SW480 (cell line): Measurements from ENCODE around the gene KIF19.

Source experiments
- DNase-seq: peaks from one replicate; pipeline ENCODE4 v3.0.0-alpha.2; 2016; ENCODE audit warnings: low spot score

Gene KIF19

GRCh38 chr17:74340470-74341023, 14.5 kb downstream of the KIF19 start:
- DNase-seq: peak; percentile 41

- DNase-seq: no peak
Observed at GRCh38 chr17:74342224-74342623, 16.2 kb downstream of the KIF19 start.

GRCh38 chr17:74343121-74343520, 17.1 kb downstream of the KIF19 start:
- no peak for DNase-seq

GRCh38 chr17:74343526-74344284, 17.7 kb downstream of the KIF19 start:
- no peak for DNase-seq

GRCh38 chr17:74344658-74345057, 18.6 kb downstream of the KIF19 start:
- DNase-seq: no peak

GRCh38 chr17:74345433-74346241, 19.6 kb downstream of the KIF19 start:
- DNase-seq: no peak

- DNase-seq: no peak
Observed at GRCh38 chr17:74347646-74348045, 21.6 kb downstream of the KIF19 start.

GRCh38 chr17:74349120-74349519, 23.1 kb downstream of the KIF19 start:
- DNase-seq: no peak

GRCh38 chr17:74350486-74350885, 24.5 kb downstream of the KIF19 start:
- DNase-seq: no peak

GRCh38 chr17:74351552-74352210, 25.7 kb downstream of the KIF19 start:
- no peak for DNase-seq

- no peak for DNase-seq
Observed at GRCh38 chr17:74353446-74354060, 27.5 kb downstream of the KIF19 start.

- DNase-seq: no peak
Observed at GRCh38 chr17:74354123-74354522, 28.1 kb downstream of the KIF19 start.

- no peak for DNase-seq
Observed at GRCh38 chr17:74354561-74354960, 28.5 kb downstream of the KIF19 start.

GRCh38 chr17:74355065-74355464, 29.0 kb downstream of the KIF19 start:
- no peak for DNase-seq

- DNase-seq: no peak
Observed at GRCh38 chr17:74356646-74357465, 30.8 kb downstream of the KIF19 start.

GRCh38 chr17:74357466-74357809, 31.4 kb downstream of the KIF19 start:
- DNase-seq: no peak

- DNase-seq: no peak
Observed at GRCh38 chr17:74358697-74359096, 32.7 kb downstream of the KIF19 start.

- no peak for DNase-seq
Observed at GRCh38 chr17:74359916-74360315, 33.9 kb downstream of the KIF19 start.

- no peak for DNase-seq
Observed at GRCh38 chr17:74360899-74361229, 34.8 kb downstream of the KIF19 start.

GRCh38 chr17:74361230-74362068, 35.4 kb downstream of the KIF19 start, which contains the start of gene BTBD17:
Gene BTBD17 (minus strand): TSS chr17:74361868. CDS start chr17:74361819, 49 bp downstream.
- peak; percentile 39 for DNase-seq

GRCh38 chr17:74362069-74362405, 36.0 kb downstream of the KIF19 start:
- DNase-seq: no peak
